IPS-20b (cell line): ENCODE results near the gene KDELR1.

ENCODE experiments used
- H3K27ac ChIP-seq: one replicate; pipeline ENCODE4 v1.5.1; 2013; ENCODE audit warnings: low read length
- H3K27me3 ChIP-seq: 2 replicates; pipeline ENCODE4 v1.6.1; 2013; ENCODE audit warnings: mild to moderate bottlenecking, low read length, inconsistent platforms; ENCODE audit not compliant: insufficient read depth
- H3K36me3 ChIP-seq: 2 replicates; pipeline ENCODE4 v1.6.1; 2013; ENCODE audit warnings: low read depth, mild to moderate bottlenecking, inconsistent platforms, low read length, moderate library complexity; ENCODE audit not compliant: insufficient read depth
- H3K4me1 ChIP-seq: 2 replicates; pipeline ENCODE4 v1.6.1; 2013; ENCODE audit warnings: mild to moderate bottlenecking, control low read depth, inconsistent platforms, low read length, moderate library complexity; ENCODE audit not compliant: insufficient read depth
- H3K4me3 ChIP-seq: 2 replicates; pipeline ENCODE4 v1.5.1; 2013; ENCODE audit warnings: mild to moderate bottlenecking, low read length, inconsistent platforms
- H3K9ac ChIP-seq: 2 replicates; pipeline ENCODE4 v1.6.1; 2013; ENCODE audit warnings: low read depth, mild to moderate bottlenecking, inconsistent platforms, low read length, moderate library complexity
- H3K9me3 ChIP-seq: 2 replicates; pipeline ENCODE4 v1.6.1; 2013; ENCODE audit warnings: mild to moderate bottlenecking, low read depth, low read length, inconsistent platforms; ENCODE audit not compliant: insufficient read depth

The KDELR1 gene

GRCh38 chr19:48391100-48392005, at the start of gene KDELR1:
Gene KDELR1 (minus strand): TSS chr19:48391551. CDS start chr19:48391358, 193 bp downstream.
- H3K9ac ChIP-seq: peak within 1 kb of the TSS; percentile 97
- peaks cover 41% of the 10 kb centered on the region for H3K27me3 ChIP-seq
- H3K4me3 ChIP-seq: peak within 1 kb of the TSS; percentile 97
- H3K27ac ChIP-seq: peak within 1 kb of the TSS; percentile 90
- H3K9me3 ChIP-seq: no peaks in the 10 kb centered on the region
- H3K4me1 ChIP-seq: peaks cover 4% of the 10 kb centered on the region; the same call in 1 of the 2 replicates
- peaks cover 31% of the 10 kb centered on the region for H3K36me3 ChIP-seq

DNA sequence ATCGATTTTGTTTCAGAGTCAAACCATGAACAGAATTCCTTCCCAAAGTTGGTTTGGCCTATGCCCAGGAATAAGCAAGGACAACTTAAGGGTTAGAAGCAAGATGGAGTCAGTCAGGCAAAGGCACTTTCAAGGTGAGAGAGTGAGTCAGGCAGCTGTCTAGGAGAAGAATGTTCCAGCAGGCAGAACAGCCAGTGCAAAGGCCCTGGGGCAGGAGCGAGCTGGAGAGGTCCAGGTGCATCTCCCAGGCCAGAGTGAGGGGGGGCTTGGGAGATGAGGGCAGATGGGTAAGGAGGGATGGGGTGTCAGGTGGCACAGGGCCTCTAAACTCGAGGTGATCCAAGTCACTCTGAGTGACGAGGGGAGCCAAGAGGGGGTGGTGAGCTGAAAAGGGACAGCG, 45.2 kb upstream of the KDELR1 start:
- no peak overlapping the region for H3K9ac ChIP-seq
- no peaks in the 10 kb centered on the region for H3K4me1 ChIP-seq
- H3K36me3 ChIP-seq: no peaks in the 10 kb centered on the region
- H3K27me3 ChIP-seq: peaks cover 9% of the 10 kb centered on the region
- no peaks in the 10 kb centered on the region for H3K9me3 ChIP-seq
- H3K4me3 ChIP-seq: no peak overlapping the region
- no peak overlapping the region for H3K27ac ChIP-seq

GRCh38 chr19:48433337-48433736, 42.0 kb upstream of the KDELR1 start:
- H3K36me3 ChIP-seq: no peaks in the 10 kb centered on the region
- H3K4me1 ChIP-seq: no peaks in the 10 kb centered on the region
- no peaks in the 10 kb centered on the region for H3K27me3 ChIP-seq
- H3K4me3 ChIP-seq: no peak overlapping the region
- H3K9me3 ChIP-seq: no peaks in the 10 kb centered on the region
- H3K27ac ChIP-seq: no peak overlapping the region
- H3K9ac ChIP-seq: no peak overlapping the region

- H3K9me3 ChIP-seq: no peaks in the 10 kb centered on the region
- no peak overlapping the region for H3K27ac ChIP-seq
- H3K4me3 ChIP-seq: no peak overlapping the region
- no peak overlapping the region for H3K9ac ChIP-seq
- H3K36me3 ChIP-seq: no peaks in the 10 kb centered on the region
- no peaks in the 10 kb centered on the region for H3K27me3 ChIP-seq
- H3K4me1 ChIP-seq: no peaks in the 10 kb centered on the region; the same call in 1 of the 2 replicates
Observed at GRCh38 chr19:48428670-48429069, 37.3 kb upstream of the KDELR1 start.

DNA sequence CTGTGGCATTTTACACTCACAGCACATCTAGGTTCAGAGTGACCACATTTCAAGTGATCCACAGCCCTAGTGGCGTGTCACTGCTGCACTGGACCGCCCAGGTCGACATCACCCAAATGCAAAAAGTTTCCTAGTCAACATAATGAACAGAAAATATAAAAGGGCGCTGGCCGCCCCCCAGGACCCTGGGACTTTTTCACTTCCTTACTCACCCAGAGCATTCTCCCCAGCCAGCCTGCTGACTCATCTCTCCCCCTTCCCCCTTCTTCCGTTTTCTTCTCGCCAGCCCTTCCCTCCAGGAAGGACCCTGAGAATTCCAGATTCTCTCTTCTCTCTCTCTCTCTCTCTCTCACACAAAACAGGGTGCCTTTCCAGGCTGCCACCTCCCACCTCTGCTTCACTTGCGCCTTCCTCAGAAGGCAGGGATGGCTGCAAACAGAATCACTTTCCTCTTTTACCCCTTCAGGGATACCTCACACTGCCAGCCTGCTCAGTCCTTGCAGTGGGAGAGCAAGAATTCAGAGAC, 33.4 kb upstream of the KDELR1 start:
- H3K9me3 ChIP-seq: no peaks in the 10 kb centered on the region
- H3K27ac ChIP-seq: no peak overlapping the region
- H3K27me3 ChIP-seq: no peaks in the 10 kb centered on the region
- peak overlapping the region; percentile 65; the same call in 1 of the 2 replicates for H3K9ac ChIP-seq
- H3K4me3 ChIP-seq: no peak overlapping the region
- H3K4me1 ChIP-seq: no peaks in the 10 kb centered on the region; the same call in 1 of the 2 replicates
- H3K36me3 ChIP-seq: no peaks in the 10 kb centered on the region

GRCh38 chr19:48421548-48421947, 30.2 kb upstream of the KDELR1 start:
- no peak overlapping the region for H3K9ac ChIP-seq
- no peak overlapping the region for H3K4me3 ChIP-seq
- H3K4me1 ChIP-seq: no peaks in the 10 kb centered on the region; the same call in 1 of the 2 replicates
- no peaks in the 10 kb centered on the region for H3K36me3 ChIP-seq
- no peak overlapping the region for H3K27ac ChIP-seq
- H3K27me3 ChIP-seq: no peaks in the 10 kb centered on the region
- no peaks in the 10 kb centered on the region for H3K9me3 ChIP-seq

GRCh38 chr19:48419158-48419920, 28.0 kb upstream of the KDELR1 start:
- H3K27ac ChIP-seq: no peak overlapping the region
- H3K36me3 ChIP-seq: no peaks in the 10 kb centered on the region
- no peak overlapping the region; the same call in 1 of the 2 replicates for H3K4me3 ChIP-seq
- H3K9ac ChIP-seq: no peak overlapping the region
- peaks cover 4% of the 10 kb centered on the region; the same call in 1 of the 2 replicates for H3K27me3 ChIP-seq
- H3K9me3 ChIP-seq: no peaks in the 10 kb centered on the region
- no peaks in the 10 kb centered on the region; the same call in 1 of the 2 replicates for H3K4me1 ChIP-seq

DNA sequence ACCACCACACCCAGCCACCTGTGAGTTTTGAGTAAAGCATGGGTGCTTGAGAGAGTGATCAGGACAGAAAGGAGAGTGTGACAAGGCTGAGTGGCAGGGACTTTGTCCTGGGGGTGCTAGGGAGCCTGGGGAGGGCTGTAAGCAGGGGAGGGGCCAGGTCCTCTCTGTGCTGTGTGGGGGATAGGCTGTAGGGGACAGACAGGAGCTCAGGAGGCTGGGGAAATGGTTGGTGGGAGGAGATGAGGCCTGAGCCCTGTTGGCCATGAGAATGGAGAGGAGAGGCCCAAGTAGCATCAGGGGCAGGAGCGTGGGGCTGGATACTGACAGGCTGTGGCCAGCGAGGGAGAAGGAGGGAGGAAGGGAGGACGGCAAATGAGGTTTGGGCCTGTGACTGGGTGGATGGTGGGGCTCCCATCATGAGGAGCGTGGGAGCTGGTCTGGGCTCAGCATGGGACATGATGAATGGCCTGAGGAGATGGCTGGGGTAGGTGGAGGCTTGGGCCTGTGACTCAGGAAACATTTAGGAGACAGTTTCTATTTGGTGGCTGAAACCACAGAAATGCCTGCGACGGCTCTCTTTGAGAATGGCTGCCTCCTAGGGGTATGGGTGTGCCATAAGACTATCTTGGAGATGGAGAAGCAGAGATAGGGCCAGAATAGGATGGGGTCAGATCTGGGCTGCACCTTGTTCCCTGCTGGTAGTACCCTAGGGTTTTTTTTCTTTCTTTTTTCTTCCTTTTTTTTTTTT, 27.1 kb upstream of the KDELR1 start:
- Histone ChIP-seq H3K4me3 (no peak overlapping the region), H3K27ac (no peak overlapping the region), H3K9ac (no peak overlapping the region), H3K36me3 (no peaks in the 10 kb centered on the region), H3K27me3 (peaks cover 7% of the 10 kb centered on the region; the same call in 1 of the 2 replicates), H3K4me1 (peaks cover 2% of the 10 kb centered on the region; the same call in 1 of the 2 replicates), H3K9me3 (no peaks in the 10 kb centered on the region)

- Histone ChIP-seq H3K4me1 (peaks cover 3% of the 10 kb centered on the region; the same call in 1 of the 2 replicates), H3K9ac (no peak overlapping the region), H3K36me3 (no peaks in the 10 kb centered on the region), H3K27ac (no peak overlapping the region), H3K27me3 (peaks cover 7% of the 10 kb centered on the region; the same call in 1 of the 2 replicates), H3K4me3 (no peak overlapping the region), H3K9me3 (no peaks in the 10 kb centered on the region)
Observed at GRCh38 chr19:48417421-48417820, 26.1 kb upstream of the KDELR1 start.

DNA sequence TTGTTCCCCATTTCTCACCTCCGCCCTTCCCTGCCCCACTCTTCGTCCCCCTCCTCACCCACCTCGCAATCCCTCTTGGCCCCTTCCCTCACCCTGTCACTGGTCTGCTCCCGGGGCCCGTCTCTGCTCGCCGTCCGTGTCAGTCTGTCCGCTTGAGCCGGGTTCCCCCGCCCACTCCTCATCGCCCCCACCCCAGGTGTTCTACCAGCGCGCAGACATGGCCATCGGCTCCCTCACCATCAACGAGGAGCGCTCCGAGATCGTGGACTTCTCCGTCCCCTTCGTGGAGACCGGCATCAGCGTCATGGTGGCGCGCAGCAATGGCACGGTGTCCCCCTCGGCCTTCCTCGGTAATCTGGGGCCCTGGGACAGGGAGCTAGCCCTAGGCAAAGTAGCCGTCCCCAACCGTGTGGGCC, 24.5 kb upstream of the KDELR1 start:
- no peaks in the 10 kb centered on the region for H3K9me3 ChIP-seq
- H3K36me3 ChIP-seq: no peaks in the 10 kb centered on the region
- H3K4me3 ChIP-seq: no peak overlapping the region
- H3K27me3 ChIP-seq: peaks cover 7% of the 10 kb centered on the region; the same call in 1 of the 2 replicates
- no peak overlapping the region for H3K27ac ChIP-seq
- no peak overlapping the region for H3K9ac ChIP-seq
- peaks cover 3% of the 10 kb centered on the region; the same call in 1 of the 2 replicates for H3K4me1 ChIP-seq

DNA sequence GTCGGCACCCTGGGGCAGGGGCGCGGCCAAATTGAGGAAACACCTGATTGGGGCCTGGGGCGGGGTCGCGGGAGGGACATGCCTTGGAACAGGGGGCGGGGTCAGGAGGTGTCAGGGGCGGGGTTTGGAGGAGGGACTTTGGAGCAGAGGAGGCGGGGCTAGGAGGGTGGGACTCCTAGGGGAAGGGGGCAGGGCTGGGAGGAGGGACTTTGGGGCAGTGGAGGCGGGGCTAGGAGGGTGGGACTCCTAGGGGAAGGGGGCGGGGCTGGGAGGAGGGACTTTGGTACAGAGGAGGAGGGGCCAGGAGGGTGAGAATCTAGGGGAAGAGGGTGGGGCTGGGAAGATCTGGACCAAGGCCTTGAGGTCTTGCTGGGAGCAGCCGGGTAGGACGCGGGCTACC, 24.0 kb upstream of the KDELR1 start:
- H3K4me1 ChIP-seq: peaks cover 3% of the 10 kb centered on the region; the same call in 1 of the 2 replicates
- peak overlapping the region; percentile 71; the same call in 1 of the 2 replicates for H3K4me3 ChIP-seq
- no peak overlapping the region for H3K27ac ChIP-seq
- no peaks in the 10 kb centered on the region for H3K9me3 ChIP-seq
- no peak overlapping the region for H3K9ac ChIP-seq
- peaks cover 7% of the 10 kb centered on the region; the same call in 1 of the 2 replicates for H3K27me3 ChIP-seq
- H3K36me3 ChIP-seq: no peaks in the 10 kb centered on the region
